T-helper 22 cell (primary cell): Measurements from ENCODE around the gene DYRK1A.

Experiments
- DNase-seq: peaks from one replicate; pipeline ENCODE4 v3.0.0-alpha.2; 2020; ENCODE audit warnings: low read depth

The DYRK1A gene

GRCh38 chr21:37450445-37450941, 83.9 kb downstream of the DYRK1A start:
- no peak for DNase-seq

DNA sequence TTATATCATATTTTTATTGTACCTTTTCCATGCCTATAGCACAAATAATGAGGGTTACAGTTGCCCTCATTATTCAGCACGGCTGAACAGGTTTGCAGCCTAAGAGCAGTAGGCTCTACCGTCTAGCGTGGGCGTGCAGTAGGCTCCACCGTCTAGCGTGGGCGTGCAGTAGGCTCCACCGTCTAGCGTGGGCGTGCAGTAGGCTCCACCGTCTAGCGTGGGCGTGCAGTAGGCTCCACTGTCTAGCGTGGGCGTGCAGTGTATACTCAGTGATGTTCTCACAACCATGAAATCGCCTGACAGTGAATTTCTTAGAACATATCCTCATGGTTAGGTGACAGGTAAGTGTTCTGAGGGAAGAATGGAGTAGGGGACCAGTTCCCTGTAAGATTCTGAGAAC, 84.9 kb downstream of the DYRK1A start:
- no peak for DNase-seq

- DNase-seq: no peak
Measured at GRCh38 chr21:37452227-37452626, 85.7 kb downstream of the DYRK1A start.

GRCh38 chr21:37453350-37453749, 86.8 kb downstream of the DYRK1A start:
- DNase-seq: no peak

- no peak for DNase-seq
Measured at GRCh38 chr21:37454869-37455503, 88.4 kb downstream of the DYRK1A start.

GRCh38 chr21:37455504-37455911, 88.9 kb downstream of the DYRK1A start:
- DNase-seq: no peak

DNA sequence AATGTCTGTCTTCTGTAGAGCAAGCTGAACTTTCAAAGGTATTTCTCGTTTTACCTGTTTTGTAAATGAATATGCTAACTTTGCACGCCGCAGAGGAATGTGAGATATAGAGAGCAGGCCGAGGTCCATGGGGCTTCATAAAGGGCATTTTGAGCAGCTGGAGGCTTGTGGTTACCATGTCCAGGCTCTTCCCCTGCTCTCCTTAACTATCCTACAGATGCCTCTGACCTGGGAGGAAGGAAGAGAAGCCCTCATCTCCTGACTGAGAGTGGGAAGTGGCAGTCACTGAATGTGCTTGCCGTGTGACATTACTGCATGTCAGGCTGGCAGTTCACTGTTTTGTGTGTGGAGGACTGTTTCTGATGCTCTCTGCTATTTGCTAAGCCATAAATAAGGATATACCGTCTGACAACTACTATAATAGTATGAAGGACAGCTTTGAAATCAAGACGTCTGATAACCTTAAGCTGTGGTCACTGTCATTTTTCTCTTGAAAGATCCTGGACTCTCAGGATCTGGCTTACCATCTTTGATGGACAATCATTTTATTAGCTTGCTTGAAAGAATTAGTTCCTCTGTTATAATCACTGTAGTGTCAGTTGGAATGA, 92.2 kb downstream of the DYRK1A start:
- no peak for DNase-seq

- DNase-seq: no peak
Measured at GRCh38 chr21:37459575-37459974, 93.0 kb downstream of the DYRK1A start.

GRCh38 chr21:37460196-37460595, 93.6 kb downstream of the DYRK1A start:
- DNase-seq: no peak

GRCh38 chr21:37461479-37461878, 94.9 kb downstream of the DYRK1A start:
- no peak for DNase-seq

- no peak for DNase-seq
Measured at GRCh38 chr21:37462087-37462861, 95.7 kb downstream of the DYRK1A start.

DNA sequence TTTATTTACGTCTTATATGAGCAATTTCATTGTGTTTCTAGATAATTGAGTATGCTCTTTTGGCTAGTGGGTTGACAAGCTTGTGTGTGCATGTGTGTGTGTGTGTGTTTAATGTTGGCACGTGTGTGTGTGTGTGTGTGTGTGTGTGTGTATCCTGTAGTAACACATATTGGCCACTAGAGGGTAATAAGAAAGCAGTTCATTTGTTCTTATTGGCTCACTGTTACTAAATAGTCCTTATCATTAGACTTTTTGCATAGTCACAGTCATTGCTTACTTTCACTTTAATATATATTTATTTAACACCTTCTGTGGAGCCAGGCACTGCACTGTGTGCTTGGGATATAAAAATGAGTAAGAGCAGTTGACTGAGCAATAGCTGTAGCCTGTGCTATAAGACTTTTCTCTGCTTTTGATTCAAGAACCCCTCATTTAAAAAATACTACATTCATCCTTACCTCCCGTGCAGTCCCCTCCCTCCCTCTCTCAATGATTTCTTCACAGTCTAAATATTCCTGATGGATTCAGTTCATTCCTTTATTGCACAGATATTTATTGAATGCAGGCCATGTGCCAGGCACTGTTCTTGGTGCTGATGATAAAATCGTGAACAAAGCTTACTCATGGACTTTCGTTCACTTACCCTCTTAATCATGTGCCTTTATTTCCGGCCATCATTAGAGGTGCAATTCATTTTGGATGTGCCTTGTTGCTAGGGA, 96.7 kb downstream of the DYRK1A start:
- no peak for DNase-seq

DNA sequence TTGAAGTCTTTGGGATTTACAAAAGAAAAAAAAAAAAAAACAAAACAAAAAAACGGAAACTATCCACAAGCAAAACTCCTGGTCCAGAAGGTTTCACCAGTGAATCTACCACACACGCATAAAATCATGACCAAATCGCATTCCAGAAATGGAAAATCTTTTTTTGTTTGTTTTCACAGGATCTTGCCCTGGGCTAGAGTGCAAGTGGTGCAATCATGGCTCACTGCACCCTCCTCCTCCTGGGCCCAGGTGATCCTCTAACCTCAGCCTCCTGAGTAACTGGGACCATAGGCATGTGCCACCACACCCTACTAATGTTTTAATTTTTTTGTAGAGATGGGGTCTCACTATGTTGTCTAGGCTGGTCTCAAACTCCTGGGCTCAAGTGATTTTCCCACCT, 100.5 kb downstream of the DYRK1A start:
- DNase-seq: no peak

DNA sequence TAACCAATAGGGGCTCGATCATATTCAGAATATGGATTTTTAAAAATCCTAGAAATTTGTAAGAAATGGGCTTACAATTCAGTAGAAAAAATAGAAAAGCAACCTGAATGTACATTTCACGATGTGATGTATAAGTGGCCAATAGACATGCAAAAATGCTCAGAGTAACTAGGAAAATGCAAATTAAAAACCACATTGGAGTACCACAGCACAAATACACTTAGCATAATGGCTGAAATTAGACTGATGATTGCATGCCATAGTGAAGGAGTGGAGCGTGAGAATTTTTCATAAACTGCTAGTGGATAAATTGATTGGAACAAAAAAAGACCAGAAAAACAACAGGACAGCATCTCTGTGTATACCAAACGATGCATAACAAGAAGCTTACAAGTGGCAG, 102.3 kb downstream of the DYRK1A start:
- no peak for DNase-seq

GRCh38 chr21:37469441-37469840, 102.9 kb downstream of the DYRK1A start:
- no peak for DNase-seq

- no peak for DNase-seq
Measured at GRCh38 chr21:37472581-37472980, 106.0 kb downstream of the DYRK1A start.

GRCh38 chr21:37473491-37473890, 106.9 kb downstream of the DYRK1A start:
- no peak for DNase-seq

DNA sequence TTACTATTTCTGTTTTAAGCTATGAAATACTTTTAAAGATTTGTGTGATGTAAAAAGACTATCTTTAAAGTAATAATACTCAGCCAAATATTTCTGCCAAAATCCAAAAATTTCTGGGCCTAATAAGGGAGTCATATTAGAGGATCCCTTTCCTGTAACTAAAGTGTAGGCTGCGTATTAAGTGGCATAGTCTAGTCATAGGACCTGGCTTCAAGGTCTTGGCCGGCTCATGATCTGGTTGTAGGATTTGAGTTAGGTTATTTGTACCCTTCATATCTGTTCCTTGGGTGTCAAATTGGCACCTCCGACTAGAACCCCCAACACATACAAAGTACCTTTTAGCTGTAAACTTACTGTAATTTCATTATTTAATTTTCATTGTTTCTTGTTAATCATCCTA, 107.8 kb downstream of the DYRK1A start:
- DNase-seq: no peak

- no peak for DNase-seq
Measured at GRCh38 chr21:37475186-37475868, 108.8 kb downstream of the DYRK1A start.

- DNase-seq: no peak
Measured at GRCh38 chr21:37478794-37479193, 112.2 kb downstream of the DYRK1A start.

- DNase-seq: no peak
Measured at GRCh38 chr21:37483776-37484175, 117.2 kb downstream of the DYRK1A start.
